Activated CD8-positive, alpha-beta memory T cell treated with anti-CD3 and anti-CD28 coated beads, Interleukin-2, amount 50 U/mL, for 48 hours (primary cell): Measurements from ENCODE around the gene THAP5.
"Not testable (repeated sequence)": the region's sequence is repeated elsewhere in the genome, so short reads cannot be mapped to it uniquely, and the experiment has no call there.

Experiments used
- DNase-seq: peaks from one replicate; pipeline ENCODE4 v3.0.0-alpha.2; 2020

THAP5 gene

GRCh38 chr7:108581655-108582491, 12.4 kb upstream of the THAP5 start:
- no peak for DNase-seq

GRCh38 chr7:108580298-108580697, 10.8 kb upstream of the THAP5 start:
- no peak for DNase-seq

GRCh38 chr7:108578937-108579336, 9.4 kb upstream of the THAP5 start:
- no peak for DNase-seq

- DNase-seq: no peak
Measured at GRCh38 chr7:108576116-108576515, 6.6 kb upstream of the THAP5 start.

GRCh38 chr7:108575156-108575555, 5.7 kb upstream of the THAP5 start:
- no peak for DNase-seq

GRCh38 chr7:108572480-108572879, 3.0 kb upstream of the THAP5 start:
- no peak for DNase-seq

GRCh38 chr7:108570146-108570755, 745 bp upstream of the THAP5 start:
- DNase-seq: peak; percentile 71

- no peak for DNase-seq
Measured at GRCh38 chr7:108568801-108569380, 615 bp downstream of the THAP5 start.

- no peak for DNase-seq
Measured at GRCh38 chr7:108565987-108566386, 3.5 kb downstream of the THAP5 start.

- no peak for DNase-seq
Measured at GRCh38 chr7:108561047-108561619, 8.4 kb downstream of the THAP5 start.

GRCh38 chr7:108559253-108559652, 10.3 kb downstream of the THAP5 start:
- DNase-seq: no peak

- no peak for DNase-seq
Measured at GRCh38 chr7:108557617-108558016, 11.9 kb downstream of the THAP5 start.

GRCh38 chr7:108557191-108557590, 12.3 kb downstream of the THAP5 start:
- DNase-seq: no peak

GRCh38 chr7:108556665-108557064, 12.8 kb downstream of the THAP5 start:
- not testable (repeated sequence) for DNase-seq

GRCh38 chr7:108548141-108548896, 21.2 kb downstream of the THAP5 start:
- DNase-seq: not testable (repeated sequence)

- no peak for DNase-seq
Measured at GRCh38 chr7:108541478-108541877, 28.0 kb downstream of the THAP5 start.

GRCh38 chr7:108538685-108539084, 30.8 kb downstream of the THAP5 start:
- DNase-seq: not testable (repeated sequence)

GRCh38 chr7:108538236-108538635, 31.3 kb downstream of the THAP5 start:
- DNase-seq: not testable (repeated sequence)

GRCh38 chr7:108537229-108537628, 32.3 kb downstream of the THAP5 start:
- no peak for DNase-seq

- no peak for DNase-seq
Measured at GRCh38 chr7:108535744-108536143, 33.8 kb downstream of the THAP5 start.

GRCh38 chr7:108535257-108535656, 34.2 kb downstream of the THAP5 start:
- DNase-seq: no peak

GRCh38 chr7:108533712-108534111, 35.8 kb downstream of the THAP5 start:
- no peak for DNase-seq

- DNase-seq: no peak
Measured at GRCh38 chr7:108529341-108529740, 40.2 kb downstream of the THAP5 start.
